HL-60 (cell line): ENCODE measurements around the gene CHSY3.

Experiments used
- GABPA ChIP-seq: IDR thresholded peaks from 2 replicates; pipeline ENCODE4 v1.6.1; 2012; ENCODE audit warnings: low read depth
- POLR2AphosphoS5 ChIP-seq: IDR thresholded peaks from 2 replicates; pipeline ENCODE4 v1.6.1; 2012; ENCODE audit warnings: low read depth
- SPI1 ChIP-seq: IDR thresholded peaks from 2 replicates; pipeline ENCODE4 v1.6.1; 2012; ENCODE audit warnings: low read depth, mild to moderate bottlenecking, borderline replicate concordance
- TF ChIP-seq, protein P1 (sequence below): IDR thresholded peaks from one replicate; pipeline ENCODE4 v1.5.1; 2011; ENCODE audit warnings: low read length, control low read depth, inconsistent platforms; ENCODE audit not compliant: insufficient read depth
- TF ChIP-seq, protein P2 (sequence below): IDR thresholded peaks from 2 replicates; pipeline ENCODE4 v1.6.1; 2012; ENCODE audit warnings: low read depth; ENCODE audit not compliant: insufficient replicate concordance

DNA sequence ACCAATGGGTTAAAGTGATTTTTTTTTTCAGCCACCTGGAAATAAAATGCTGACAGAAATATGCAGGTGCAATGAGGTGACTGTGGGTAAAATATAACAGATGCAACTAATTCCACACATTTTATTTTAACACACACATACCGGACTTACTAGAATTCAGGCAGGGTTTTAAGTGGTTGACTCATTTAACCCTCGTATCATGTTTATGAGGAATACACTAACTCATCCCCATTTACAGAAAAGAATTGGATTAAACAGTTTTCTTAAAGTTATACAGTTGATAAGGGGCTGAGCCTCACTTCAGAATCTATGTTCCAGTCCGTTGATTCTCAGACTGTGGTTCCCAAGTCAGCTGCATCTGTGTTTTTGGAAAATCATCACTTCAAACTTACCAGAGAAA lies 207.5 kb downstream of the CHSY3 start:
- TF ChIP-seq, protein P1, sequence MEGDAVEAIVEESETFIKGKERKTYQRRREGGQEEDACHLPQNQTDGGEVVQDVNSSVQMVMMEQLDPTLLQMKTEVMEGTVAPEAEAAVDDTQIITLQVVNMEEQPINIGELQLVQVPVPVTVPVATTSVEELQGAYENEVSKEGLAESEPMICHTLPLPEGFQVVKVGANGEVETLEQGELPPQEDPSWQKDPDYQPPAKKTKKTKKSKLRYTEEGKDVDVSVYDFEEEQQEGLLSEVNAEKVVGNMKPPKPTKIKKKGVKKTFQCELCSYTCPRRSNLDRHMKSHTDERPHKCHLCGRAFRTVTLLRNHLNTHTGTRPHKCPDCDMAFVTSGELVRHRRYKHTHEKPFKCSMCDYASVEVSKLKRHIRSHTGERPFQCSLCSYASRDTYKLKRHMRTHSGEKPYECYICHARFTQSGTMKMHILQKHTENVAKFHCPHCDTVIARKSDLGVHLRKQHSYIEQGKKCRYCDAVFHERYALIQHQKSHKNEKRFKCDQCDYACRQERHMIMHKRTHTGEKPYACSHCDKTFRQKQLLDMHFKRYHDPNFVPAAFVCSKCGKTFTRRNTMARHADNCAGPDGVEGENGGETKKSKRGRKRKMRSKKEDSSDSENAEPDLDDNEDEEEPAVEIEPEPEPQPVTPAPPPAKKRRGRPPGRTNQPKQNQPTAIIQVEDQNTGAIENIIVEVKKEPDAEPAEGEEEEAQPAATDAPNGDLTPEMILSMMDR, result no peak
- TF ChIP-seq POLR2AphosphoS5 (no peak), GABPA (no peak), SPI1 (no peak)
- TF ChIP-seq, protein P2, sequence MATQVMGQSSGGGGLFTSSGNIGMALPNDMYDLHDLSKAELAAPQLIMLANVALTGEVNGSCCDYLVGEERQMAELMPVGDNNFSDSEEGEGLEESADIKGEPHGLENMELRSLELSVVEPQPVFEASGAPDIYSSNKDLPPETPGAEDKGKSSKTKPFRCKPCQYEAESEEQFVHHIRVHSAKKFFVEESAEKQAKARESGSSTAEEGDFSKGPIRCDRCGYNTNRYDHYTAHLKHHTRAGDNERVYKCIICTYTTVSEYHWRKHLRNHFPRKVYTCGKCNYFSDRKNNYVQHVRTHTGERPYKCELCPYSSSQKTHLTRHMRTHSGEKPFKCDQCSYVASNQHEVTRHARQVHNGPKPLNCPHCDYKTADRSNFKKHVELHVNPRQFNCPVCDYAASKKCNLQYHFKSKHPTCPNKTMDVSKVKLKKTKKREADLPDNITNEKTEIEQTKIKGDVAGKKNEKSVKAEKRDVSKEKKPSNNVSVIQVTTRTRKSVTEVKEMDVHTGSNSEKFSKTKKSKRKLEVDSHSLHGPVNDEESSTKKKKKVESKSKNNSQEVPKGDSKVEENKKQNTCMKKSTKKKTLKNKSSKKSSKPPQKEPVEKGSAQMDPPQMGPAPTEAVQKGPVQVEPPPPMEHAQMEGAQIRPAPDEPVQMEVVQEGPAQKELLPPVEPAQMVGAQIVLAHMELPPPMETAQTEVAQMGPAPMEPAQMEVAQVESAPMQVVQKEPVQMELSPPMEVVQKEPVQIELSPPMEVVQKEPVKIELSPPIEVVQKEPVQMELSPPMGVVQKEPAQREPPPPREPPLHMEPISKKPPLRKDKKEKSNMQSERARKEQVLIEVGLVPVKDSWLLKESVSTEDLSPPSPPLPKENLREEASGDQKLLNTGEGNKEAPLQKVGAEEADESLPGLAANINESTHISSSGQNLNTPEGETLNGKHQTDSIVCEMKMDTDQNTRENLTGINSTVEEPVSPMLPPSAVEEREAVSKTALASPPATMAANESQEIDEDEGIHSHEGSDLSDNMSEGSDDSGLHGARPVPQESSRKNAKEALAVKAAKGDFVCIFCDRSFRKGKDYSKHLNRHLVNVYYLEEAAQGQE, result no peak
